NCI-H460 (cell line): ENCODE measurements around the gene CCL11. TPM values are rescaled to one million over a fixed set of nuclear protein-coding genes. Genes with fewer than 3 reads are reported as not detected.
"Not testable (repeated sequence)": the region's sequence is repeated elsewhere in the genome, so short reads cannot be mapped to it uniquely, and the experiment has no call there.

ENCODE experiments used
- DNase-seq: peaks from one replicate; pipeline ENCODE4 v3.0.0-alpha.2; 2016; ENCODE audit warnings: low read depth; ENCODE audit errors: extremely low read depth
- total RNA-seq: library from RNA; depleted of rRNA; stranded (reverse); fragments of >200 nt; shearing (Covaris generic); gene quantifications from 2 replicates; pipeline ENCODE4 v1.2.3, GENCODE V29; 2014; rRNA removed

The CCL11 gene
- total RNA-seq, 1 experiment from 2014 or later, result not detected

DNA sequence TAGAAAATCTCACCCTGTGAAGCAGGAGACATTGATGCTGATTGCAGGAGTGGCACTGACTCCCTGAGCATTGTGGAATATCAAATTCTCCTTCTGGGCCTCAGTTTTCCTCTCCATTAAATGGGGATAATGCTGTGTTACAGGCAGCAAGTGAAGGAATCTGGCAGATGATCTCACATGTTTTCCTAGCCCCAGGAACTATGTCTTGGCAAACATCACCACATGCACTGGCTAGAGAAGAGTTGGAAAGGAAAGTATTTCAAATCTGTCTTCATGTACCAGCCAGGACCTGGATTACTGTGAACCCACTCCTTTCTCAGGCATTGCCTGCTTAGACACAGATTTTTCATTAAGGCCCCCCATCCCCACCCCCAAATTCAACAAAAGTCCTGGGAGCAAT, 20.1 kb downstream of the CCL11 start:
- no peak for DNase-seq

DNA sequence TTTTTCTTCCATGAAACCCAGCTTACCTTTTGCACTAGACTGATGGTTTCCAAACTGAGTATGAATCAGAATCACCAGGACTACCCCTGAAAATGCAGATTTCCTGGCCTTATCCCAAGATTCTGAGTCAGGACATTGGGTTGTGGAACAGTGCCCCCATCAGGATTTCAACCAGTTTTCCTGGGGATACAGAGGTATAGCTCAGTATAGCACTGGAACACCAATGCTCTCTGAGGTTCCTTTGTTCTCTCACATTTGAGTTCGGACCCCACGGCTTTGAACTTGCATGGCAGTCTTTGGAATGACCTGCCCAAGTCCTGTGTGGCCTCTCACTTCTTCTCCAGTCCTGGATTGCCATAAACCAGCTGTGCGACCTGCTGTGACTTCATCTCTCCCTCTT, 20.9 kb downstream of the CCL11 start:
- DNase-seq, result no peak

DNA sequence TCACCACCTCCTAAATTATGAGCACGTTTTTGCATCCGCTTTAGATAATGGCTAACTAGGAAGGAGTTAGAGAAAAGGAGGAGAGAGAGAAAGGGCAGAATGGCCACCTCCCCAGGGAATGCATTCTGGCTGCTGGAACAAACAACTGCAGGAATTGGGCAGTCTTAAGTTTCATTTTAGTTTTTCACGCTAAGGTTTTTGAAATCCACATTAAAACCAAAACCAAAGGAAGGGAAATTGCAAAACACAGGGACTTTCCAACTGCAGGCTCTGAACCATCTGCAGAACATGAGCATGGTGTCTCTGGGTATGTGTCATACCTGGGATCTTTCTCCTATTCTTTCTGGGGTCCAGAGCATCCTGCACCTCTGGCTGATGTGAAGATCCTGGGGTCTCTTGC, 21.6 kb downstream of the CCL11 start:
- no peak for DNase-seq

GRCh38 chr17:34308371-34308770, 22.8 kb downstream of the CCL11 start:
- DNase-seq, result no peak

GRCh38 chr17:34311291-34311690, 25.7 kb downstream of the CCL11 start:
- no peak for DNase-seq

DNA sequence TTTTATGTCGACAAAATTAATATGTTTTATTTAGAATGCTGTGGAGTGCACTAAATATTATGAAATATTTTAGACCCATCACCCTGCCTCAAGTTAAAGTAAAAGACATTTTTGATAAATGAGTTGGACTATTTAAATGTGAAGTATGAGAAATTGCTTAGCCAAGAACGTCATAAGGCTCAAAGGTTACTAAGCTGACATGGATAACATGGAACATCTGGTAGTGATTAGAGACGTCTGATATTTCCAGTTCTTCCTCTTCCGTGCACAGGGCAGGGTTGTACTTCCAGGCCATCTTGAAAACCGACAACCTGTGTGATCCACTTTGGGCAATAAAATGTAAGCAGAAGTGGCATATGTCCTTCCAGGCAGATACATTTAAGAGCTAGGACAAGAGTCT, 26.5 kb downstream of the CCL11 start:
- no peak for DNase-seq

GRCh38 chr17:34313164-34313563, 27.6 kb downstream of the CCL11 start:
- no peak for DNase-seq

DNA sequence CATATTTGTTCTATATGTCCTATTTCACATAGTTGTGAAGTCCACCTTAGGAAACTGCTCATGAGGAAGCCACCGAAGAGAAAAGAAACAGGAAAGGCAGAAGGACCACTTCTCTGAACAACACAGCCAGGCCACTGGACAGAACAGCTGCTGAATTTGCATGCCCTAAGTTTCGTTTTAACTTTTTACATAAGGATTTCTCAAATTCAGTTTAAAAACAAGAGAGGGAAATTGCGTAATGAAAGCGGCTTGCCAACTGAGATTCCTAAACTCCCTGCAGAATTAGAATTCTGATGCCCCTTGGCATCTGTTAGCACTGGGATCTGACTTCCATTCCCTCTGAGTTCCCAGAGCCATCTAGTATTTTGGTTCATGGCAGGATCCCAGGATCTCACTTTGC, 28.7 kb downstream of the CCL11 start:
- no peak for DNase-seq

- DNase-seq, result no peak
Observed at GRCh38 chr17:34318474-34318873, 32.9 kb downstream of the CCL11 start.

DNA sequence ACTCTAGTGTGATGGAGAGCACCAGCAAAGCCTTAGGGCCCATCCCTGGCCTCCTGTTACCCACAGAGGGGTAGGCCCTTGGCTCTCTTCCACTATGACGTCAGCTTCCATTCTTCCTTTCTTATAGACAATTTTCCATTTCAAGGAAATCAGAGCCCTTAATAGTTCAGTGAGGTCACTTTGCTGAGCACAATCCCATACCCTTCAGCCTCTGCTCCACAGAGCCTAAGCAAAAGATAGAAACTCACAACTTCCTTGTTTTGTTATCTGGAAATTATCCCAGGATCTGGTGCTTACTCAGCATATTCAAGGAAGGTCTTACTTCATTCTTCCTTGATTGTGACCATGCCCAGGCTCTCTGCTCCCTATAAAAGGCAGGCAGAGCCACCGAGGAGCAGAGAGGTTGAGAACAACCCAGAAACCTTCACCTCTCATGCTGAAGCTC, 33.5 kb downstream of the CCL11 start, which contains the start of gene CCL8:
Gene CCL8, plus strand, starts transcription at position 397 of the 445 bp plus-strand sequence. CDS start 67 bp downstream, outside the sequence.
- no peak for DNase-seq

DNA sequence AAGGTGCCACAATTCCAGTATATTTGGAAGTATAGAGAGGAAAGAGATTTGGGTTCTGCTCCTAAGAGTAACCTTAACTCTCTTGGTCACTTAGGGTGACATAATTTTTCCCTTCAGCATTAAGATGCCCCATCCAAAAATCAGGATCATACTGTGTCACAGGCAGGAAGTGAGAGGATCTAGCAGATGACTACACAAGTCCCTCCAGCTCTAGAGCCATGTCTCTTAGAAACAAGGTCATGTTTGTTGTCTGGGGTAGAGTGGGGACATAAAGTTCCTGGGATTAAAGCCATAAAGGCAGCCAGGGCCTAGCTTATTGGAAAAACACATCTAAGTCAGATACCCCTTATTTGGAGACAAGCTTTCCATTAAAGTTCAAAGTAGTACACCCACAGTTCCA, 36.4 kb downstream of the CCL11 start:
- no peak for DNase-seq

DNA sequence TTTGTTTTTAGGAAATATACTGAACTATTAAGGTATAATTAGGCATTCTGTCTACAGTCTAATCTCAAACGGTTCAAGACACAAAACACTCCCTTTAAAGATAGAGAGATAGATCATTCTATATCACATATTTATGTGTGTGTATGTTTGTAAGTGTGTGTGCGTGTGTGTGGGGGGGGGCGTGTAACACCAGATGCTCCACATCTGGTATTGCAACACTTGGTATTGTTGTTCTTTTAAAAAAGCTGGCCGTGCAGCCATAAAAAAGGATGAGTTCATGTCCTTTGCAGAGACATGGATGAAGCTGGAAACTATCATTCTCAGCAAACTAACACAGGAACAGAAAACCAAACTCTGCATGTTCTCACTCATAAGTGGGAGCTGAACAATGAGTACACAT, 42.0 kb downstream of the CCL11 start:
- DNase-seq, result not testable (repeated sequence)

DNA sequence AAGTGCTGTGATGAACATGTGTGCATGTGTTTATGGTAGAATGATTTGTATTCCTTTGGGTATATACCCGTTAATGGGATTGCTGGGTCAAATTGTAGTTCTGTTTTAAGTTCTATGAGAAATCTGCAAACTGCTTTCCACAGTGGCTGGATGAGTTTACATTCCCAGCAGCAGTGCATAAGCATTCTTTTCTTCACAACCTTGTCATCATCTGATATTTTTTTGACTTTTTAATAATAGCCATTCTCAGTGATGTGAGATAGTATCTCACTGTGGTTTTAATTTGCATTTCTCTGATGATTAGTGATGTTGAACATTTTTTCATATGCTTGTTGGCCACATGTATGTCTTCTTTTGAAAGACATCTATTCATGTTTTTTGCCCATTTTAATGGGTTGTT, 52.2 kb downstream of the CCL11 start:
- no peak for DNase-seq

Other genes with a start within 250 kb of the CCL11 start
- gene CCL2, start 30.5 kb upstream of the CCL11 start, total RNA-seq, result not detected in 2 replicates
- gene CCL7, start 15.5 kb upstream of the CCL11 start, total RNA-seq, result not detected in 2 replicates
- gene CCL8, start 33.7 kb downstream of the CCL11 start, total RNA-seq, result not detected in 2 replicates
- gene CCL13, start 70.7 kb downstream of the CCL11 start, total RNA-seq, result not detected in 2 replicates
- not detected in 2 replicates for gene CCL1, start 77.5 kb downstream of the CCL11 start, total RNA-seq